Mesenteric fat pad (tissue), 1 donor: ENCODE measurements around the gene STARD5. TPM values are rescaled to one million over a fixed set of nuclear protein-coding genes. Genes with fewer than 3 reads are reported as not detected.

ENCODE experiments used
- DNase-seq: peaks from one replicate; pipeline ENCODE4 v3.0.0-alpha.2; 2020; ENCODE audit warnings: low spot score
- total RNA-seq: library from RNA; stranded (reverse); fragmentation: NEBNext Ultra II Directional; extraction: Animal tissue kit (Norgen Biotek cat#: 25700); gene quantifications from one replicate; pipeline ENCODE4 v1.2.1, GENCODE V29; 2021
- donor health status: DM: yes; HTN: yes; CAD: no.

STARD5 gene
- total RNA-seq, 1 donor from 2014 or later = 3.3 TPM

GRCh38 chr15:81296186-81296585 is 27.8 kb downstream of the STARD5 start:
- peak; percentile 14 for DNase-seq

GRCh38 chr15:81295486-81296121 is 28.3 kb downstream of the STARD5 start:
- DNase-seq = no peak

- DNase-seq = peak; percentile 74
These were observed 29.4 kb downstream of the STARD5 start for GRCh38 chr15:81294516-81294880.

GRCh38 chr15:81293728-81294515 is 30.0 kb downstream of the STARD5 start:
- DNase-seq = peak; percentile 85

- DNase-seq = peak; percentile 87
These were observed 31.4 kb downstream of the STARD5 start for GRCh38 chr15:81292523-81293001.

- DNase-seq = peak; percentile 60
These were observed 31.9 kb downstream of the STARD5 start for GRCh38 chr15:81291916-81292522.

GRCh38 chr15:81289910-81290309 is 34.0 kb downstream of the STARD5 start:
- no peak for DNase-seq

- DNase-seq = no peak
These were observed 35.3 kb downstream of the STARD5 start for GRCh38 chr15:81288616-81289015.

GRCh38 chr15:81288040-81288439 is 35.9 kb downstream of the STARD5 start:
- DNase-seq = peak; percentile 30

GRCh38 chr15:81286621-81287121 is 37.3 kb downstream of the STARD5 start:
- DNase-seq = no peak

GRCh38 chr15:81285461-81285860 is 38.5 kb downstream of the STARD5 start:
- peak; percentile 62 for DNase-seq

GRCh38 chr15:81284256-81285031 is 39.5 kb downstream of the STARD5 start:
- DNase-seq = peak; percentile 45

GRCh38 chr15:81282911-81283310 is 41.0 kb downstream of the STARD5 start:
- peak; percentile 71 for DNase-seq

- DNase-seq = no peak
These were observed 41.4 kb downstream of the STARD5 start for GRCh38 chr15:81282606-81282895.

- peak; percentile 41 for DNase-seq
These were observed 42.0 kb downstream of the STARD5 start for GRCh38 chr15:81281766-81282605.

- DNase-seq = no peak
These were observed 42.5 kb downstream of the STARD5 start for GRCh38 chr15:81281456-81281735.

- DNase-seq = peak; percentile 72
These were observed 43.1 kb downstream of the STARD5 start for GRCh38 chr15:81280696-81281455.

GRCh38 chr15:81279621-81280485 is 44.1 kb downstream of the STARD5 start:
- DNase-seq = peak; percentile 65
